ENCODE data around the gene ZNF384. TPM values are rescaled to one million over a fixed set of nuclear protein-coding genes. Genes with fewer than 3 reads are reported as not detected.

Gene ZNF384
- total RNA-seq, 1 experiment from 2014 or later, result 63.8 TPM

DNA sequence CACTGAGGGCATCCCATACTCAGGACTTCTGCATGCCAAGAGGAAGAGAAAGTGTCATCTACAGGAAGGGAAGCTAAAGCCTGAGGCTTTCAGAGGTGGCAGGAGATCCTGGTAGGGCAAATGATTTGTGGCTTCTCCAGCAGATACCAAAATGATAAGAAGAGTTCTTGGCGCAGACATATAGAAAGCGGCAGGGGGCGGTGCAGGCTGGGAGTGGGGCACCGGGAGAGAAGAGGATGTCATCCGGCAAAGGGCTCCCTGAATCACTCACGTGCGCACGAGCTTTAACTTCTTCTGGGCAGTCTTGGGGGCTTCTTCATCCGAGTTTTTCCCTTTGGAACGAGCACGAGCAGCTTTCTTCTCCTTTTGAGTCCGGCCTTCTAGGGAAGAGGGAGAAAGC lies 36.8 kb downstream of the ZNF384 start:
- H3K27me3 Mint-ChIP-seq (ENCODE audit: low read depth), result no peaks in the 10 kb centered on the region
- H3K4me1 Mint-ChIP-seq, result no peaks in the 10 kb centered on the region
- POLR2A ChIA-PET, result no interaction called here
- no peaks in the 10 kb centered on the region for H3K9me3 Mint-ChIP-seq
- H3K36me3 Mint-ChIP-seq, result peaks cover 35% of the 10 kb centered on the region
- DNase-seq (ENCODE audit: low spot score) (no peak), ATAC-seq (no peak)
- H3K27ac Mint-ChIP-seq, result no peak overlapping the region
- CTCF ChIA-PET, result interaction anchor here (0.6 to 1.0 kb wide), 5 partner anchors 12 to 195 kb away, joined by 3 to 4 read pairs (median 3); partner anchors contain the start of gene COPS7A
- TF ChIP-seq ZNF396 (CRISPR knock-in tag; IDR thresholded peaks at IDR 0.05; ENCODE audit: borderline replicate concordance), result no peak
- no peak for TF ChIP-seq E2F1 (CRISPR knock-in tag; IDR thresholded peaks at IDR 0.05)
- no peak overlapping the region for H3K4me3 Mint-ChIP-seq

GRCh38 chr12:6650832-6651231 lies 38.3 kb downstream of the ZNF384 start:
- H3K4me3 Mint-ChIP-seq, result no peak overlapping the region

GRCh38 chr12:6647083-6647604 lies 42.0 kb downstream of the ZNF384 start, which contains the start of gene ACRBP:
Gene ACRBP (minus strand): TSS chr12:6647432. CDS start chr12:6647366, 66 bp downstream.
- Mint-ChIP-seq H3K36me3 (peaks cover 16% of the 10 kb centered on the region), H3K27me3 (ENCODE audit: low read depth) (peaks cover 29% of the 10 kb centered on the region), H3K4me3 (peak within 1 kb of the TSS; percentile 87), H3K9me3 (no peaks in the 10 kb centered on the region), H3K4me1 (peaks cover 11% of the 10 kb centered on the region), H3K27ac (peak within 1 kb of the TSS; percentile 25)
- ATAC-seq (peak; percentile 92), DNase-seq (ENCODE audit: low spot score) (peak; percentile 76)
- TF ChIP-seq, protein P1, sequence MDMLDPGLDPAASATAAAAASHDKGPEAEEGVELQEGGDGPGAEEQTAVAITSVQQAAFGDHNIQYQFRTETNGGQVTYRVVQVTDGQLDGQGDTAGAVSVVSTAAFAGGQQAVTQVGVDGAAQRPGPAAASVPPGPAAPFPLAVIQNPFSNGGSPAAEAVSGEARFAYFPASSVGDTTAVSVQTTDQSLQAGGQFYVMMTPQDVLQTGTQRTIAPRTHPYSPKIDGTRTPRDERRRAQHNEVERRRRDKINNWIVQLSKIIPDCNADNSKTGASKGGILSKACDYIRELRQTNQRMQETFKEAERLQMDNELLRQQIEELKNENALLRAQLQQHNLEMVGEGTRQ (CRISPR knock-in tag; IDR thresholded peaks at IDR 0.05), result peak; percentile 20; the same call in 1 of the 2 replicates
- TF ChIP-seq SP1 (CRISPR knock-in tag; conservative IDR thresholded peaks at IDR 0.05) (peak; percentile 59), E2F5 (CRISPR knock-in tag; IDR thresholded peaks at IDR 0.05) (0 out of 2 replicates have a peak, but pooled peaks have one; percentile 20), MAX (CRISPR knock-in tag; IDR thresholded peaks at IDR 0.05) (0 out of 2 replicates have a peak, but pooled peaks have one; percentile 28)
- TF ChIP-seq, protein P2, sequence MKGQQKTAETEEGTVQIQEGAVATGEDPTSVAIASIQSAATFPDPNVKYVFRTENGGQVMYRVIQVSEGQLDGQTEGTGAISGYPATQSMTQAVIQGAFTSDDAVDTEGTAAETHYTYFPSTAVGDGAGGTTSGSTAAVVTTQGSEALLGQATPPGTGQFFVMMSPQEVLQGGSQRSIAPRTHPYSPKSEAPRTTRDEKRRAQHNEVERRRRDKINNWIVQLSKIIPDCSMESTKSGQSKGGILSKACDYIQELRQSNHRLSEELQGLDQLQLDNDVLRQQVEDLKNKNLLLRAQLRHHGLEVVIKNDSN (CRISPR knock-in tag; IDR thresholded peaks at IDR 0.05), result peak; percentile 39; the same call in 1 of the 2 replicates
- TF ChIP-seq, protein P3, sequence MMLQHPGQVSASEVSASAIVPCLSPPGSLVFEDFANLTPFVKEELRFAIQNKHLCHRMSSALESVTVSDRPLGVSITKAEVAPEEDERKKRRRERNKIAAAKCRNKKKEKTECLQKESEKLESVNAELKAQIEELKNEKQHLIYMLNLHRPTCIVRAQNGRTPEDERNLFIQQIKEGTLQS (CRISPR knock-in tag; conservative IDR thresholded peaks at IDR 0.05), result no peak
- CTCF ChIA-PET, result interaction anchor here (0.7 to 6.2 kb wide), 8 partner anchors 12 to 178 kb away, joined by 4 to 111 read pairs (median 4); partner anchors contain the start of genes LPAR5 and ZNF384
- POLR2A ChIA-PET, result interaction anchor here (1.0 kb wide), 2 partner anchors 10 to 27 kb away, joined by 3 read pairs; no protein-coding TSS in a partner anchor

More at GRCh38 chr12:6650832-6651231, 38.3 kb downstream of the ZNF384 start:
- TF ChIP-seq ZNF396 (CRISPR knock-in tag; IDR thresholded peaks at IDR 0.05; ENCODE audit: borderline replicate concordance), result no peak
- TF ChIP-seq JAZF1 (CRISPR knock-in tag; IDR thresholded peaks at IDR 0.05), result no peak
- DNase-seq (ENCODE audit: low spot score) (no peak), ATAC-seq (no peak)
- peaks cover 26% of the 10 kb centered on the region for H3K36me3 Mint-ChIP-seq
- H3K27ac Mint-ChIP-seq, result peak overlapping the region; percentile 70; the same call in 1 of the 2 replicates
- peaks cover 12% of the 10 kb centered on the region for H3K27me3 Mint-ChIP-seq (ENCODE audit: low read depth)
- CTCF ChIA-PET, result no interaction called here
- H3K4me1 Mint-ChIP-seq, result no peaks in the 10 kb centered on the region
- H3K9me3 Mint-ChIP-seq, result no peaks in the 10 kb centered on the region
- POLR2A ChIA-PET, result no interaction called here

GRCh38 chr12:6646276-6647082 lies 42.7 kb downstream of the ZNF384 start:
- Mint-ChIP-seq H3K4me3 (peak overlapping the region; percentile 87), H3K27me3 (ENCODE audit: low read depth) (peaks cover 36% of the 10 kb centered on the region), H3K4me1 (peaks cover 11% of the 10 kb centered on the region), H3K9me3 (no peaks in the 10 kb centered on the region), H3K27ac (no peak overlapping the region), H3K36me3 (peaks cover 13% of the 10 kb centered on the region)
- DNase-seq (ENCODE audit: low spot score) (peak; percentile 33), ATAC-seq (peak; percentile 36)
- CTCF ChIA-PET, result interaction anchor here (0.7 to 6.2 kb wide), 9 partner anchors 11 to 179 kb away, joined by 3 to 111 read pairs (median 4); partner anchors contain the start of gene LPAR5
- POLR2A ChIA-PET, result interaction anchor here (1.0 kb wide), 2 partner anchors 11 to 26 kb away, joined by 3 read pairs; no protein-coding TSS in a partner anchor
- no peak for TF ChIP-seq MYBL2 (CRISPR knock-in tag; IDR thresholded peaks at IDR 0.05)
- TF ChIP-seq FOXP1 (CRISPR knock-in tag; IDR thresholded peaks at IDR 0.05; ENCODE audit: borderline replicate concordance), result no peak
- TF ChIP-seq ZNF512 (CRISPR knock-in tag; IDR thresholded peaks at IDR 0.05; ENCODE audit: borderline replicate concordance), result no peak
- no peak for TF ChIP-seq GRHL2 (CRISPR knock-in tag; IDR thresholded peaks at IDR 0.05; ENCODE audit: insufficient replicate concordance, severe bottlenecking)
- TF ChIP-seq NR3C1 (CRISPR knock-in tag; conservative IDR thresholded peaks at IDR 0.05; ENCODE audit: low read depth), result no peak
- no peak for TF ChIP-seq ERG (CRISPR knock-in tag; IDR thresholded peaks at IDR 0.05)
- TF ChIP-seq, protein P4, sequence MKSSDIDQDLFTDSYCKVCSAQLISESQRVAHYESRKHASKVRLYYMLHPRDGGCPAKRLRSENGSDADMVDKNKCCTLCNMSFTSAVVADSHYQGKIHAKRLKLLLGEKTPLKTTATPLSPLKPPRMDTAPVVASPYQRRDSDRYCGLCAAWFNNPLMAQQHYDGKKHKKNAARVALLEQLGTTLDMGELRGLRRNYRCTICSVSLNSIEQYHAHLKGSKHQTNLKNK (CRISPR knock-in tag; IDR thresholded peaks at IDR 0.05), result no peak
- no peak for TF ChIP-seq JUN (CRISPR knock-in tag; IDR thresholded peaks at IDR 0.05)
